ENCODE data around the gene EFCAB8.

EFCAB8 gene

DNA sequence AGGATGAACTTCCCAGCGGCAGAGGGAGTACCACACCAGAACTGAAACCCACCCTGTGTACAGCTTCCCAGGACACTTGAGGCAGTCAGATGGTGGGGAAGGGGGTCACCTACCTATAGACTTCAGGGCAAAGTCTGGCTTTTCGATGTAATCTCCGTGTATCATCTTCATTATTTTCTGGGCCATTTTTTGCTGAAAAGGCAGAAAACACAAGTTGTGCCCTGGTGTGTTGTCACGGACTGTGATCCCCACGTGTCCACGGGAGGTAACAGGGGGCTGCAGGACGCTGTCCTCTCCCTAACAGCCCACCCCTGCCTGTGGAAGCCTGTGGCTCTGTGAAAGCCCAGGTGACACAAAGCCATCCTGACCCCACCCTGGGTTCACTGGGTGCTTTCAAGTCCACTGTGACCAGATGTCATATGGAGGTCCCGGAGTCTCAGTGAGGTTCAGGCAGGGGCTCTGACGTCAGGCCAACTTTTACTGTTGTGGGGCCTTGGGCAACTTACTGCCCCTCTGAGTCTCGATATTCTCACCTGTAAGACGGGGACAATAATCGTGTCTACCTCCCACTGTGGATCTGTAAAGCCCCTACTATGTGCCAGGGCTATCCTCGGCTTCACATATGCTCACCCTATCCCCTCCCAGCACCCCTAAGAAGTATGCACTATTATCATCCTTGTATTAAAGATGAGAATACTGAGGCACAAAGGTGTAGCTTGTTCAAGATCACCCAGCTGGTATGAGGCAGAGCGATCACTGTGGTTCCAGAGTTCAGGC, 131.0 kb downstream of the EFCAB8 start:
- DNase-seq, result no peak

DNA sequence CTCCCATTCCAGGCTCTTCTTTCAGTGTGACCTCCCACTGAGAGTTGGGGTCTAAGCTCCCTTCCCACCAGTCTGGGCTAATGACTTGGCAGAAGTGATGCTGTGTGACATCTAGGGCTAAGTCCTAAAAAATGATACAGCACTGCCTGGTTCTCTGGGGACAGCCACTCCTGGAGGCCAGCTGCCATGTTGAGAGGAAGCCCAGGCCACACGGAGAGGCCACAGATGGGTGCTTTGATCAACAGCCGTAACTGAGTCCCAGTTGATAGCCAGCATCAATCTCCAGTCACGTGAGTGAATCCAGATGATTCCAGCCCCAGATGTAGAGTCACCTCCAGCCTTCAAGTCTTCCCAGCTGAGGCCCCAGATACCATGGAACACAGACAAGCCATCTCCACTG, 131.7 kb downstream of the EFCAB8 start:
- DNase-seq, result no peak

DNA sequence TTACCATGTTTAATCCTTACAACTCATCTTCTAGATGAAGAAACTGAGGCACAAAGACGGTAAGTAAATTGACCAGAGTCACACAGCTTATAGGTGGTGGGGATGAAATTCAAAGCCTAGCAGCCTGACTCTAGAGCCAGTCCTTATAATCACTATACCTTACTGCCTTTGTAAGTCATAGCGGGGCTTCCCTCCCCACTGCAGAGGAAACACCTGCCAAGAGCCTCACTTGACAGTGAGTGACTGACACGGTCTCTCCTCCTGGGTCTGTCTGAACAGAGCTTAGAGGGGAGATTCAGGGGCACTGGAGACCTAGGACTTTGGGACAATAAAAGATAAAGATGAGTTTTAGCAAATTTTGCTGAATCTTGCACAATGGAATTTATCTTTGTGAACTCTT, 132.7 kb downstream of the EFCAB8 start:
- no peak for DNase-seq

DNA sequence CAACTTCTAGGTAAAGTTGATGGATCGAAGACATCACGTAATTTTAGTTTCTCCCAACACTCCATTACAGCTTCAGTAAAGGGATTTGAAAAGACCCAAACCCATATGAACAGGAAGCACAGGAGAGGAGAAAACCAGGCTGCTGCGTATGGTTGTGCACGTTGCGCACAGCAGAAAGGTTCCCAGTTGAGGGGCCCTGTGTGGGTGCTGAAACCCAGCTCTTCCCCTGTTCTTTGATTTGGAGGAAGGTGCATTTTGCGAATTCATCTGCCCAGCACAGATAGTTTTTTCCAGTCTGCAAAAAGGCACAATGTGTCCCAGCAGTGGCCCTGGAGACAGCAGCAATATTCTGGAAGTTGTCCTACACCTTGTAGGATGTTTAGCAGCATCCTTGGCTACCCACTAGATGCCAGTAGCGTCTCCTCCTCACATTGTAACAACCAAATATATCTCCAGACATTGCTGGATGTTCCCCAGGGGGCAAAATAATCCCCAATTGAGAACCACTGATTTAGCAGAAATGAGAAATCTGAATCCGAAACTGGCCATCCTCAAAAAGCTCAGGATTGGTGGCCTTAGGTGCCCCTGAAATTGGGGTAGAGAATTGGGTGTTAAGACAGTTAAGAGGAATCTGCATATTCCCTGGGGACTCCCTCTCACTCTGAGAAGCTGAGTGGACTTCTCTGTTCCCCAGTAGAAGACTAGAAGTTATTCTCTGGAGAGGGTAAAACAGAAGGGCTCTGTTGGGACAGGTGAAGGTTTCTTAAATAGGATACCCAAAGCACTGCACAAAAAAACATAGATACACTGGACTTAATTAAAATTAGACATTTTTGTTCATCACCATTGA, 133.3 kb downstream of the EFCAB8 start:
- no peak for DNase-seq

DNA sequence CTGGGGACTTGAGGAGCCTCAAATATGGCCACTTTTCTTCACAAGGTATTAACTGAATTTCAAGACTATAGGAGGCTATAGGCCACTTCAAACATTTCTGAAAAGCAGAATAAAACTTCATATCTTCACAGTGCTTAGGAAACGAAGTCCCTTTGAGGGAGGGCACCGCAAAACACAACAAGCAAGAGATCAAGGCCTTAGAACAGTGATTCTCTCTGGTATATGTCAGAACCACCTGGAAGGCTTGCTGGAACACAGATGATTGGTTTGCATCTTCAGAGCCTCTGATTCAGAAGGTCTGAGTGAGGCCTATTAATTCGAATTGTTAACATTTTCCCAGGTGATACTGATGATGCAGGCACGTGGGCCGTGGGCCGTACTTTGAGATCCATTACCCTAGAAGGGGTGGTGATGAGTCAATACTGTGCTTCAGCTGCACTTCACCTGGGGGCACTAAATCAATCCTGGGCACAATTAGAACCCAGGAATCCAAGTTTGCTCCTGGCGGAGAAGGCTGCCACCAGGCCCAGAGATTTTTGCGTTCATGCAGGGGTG, 134.8 kb downstream of the EFCAB8 start:
- no peak for DNase-seq

DNA sequence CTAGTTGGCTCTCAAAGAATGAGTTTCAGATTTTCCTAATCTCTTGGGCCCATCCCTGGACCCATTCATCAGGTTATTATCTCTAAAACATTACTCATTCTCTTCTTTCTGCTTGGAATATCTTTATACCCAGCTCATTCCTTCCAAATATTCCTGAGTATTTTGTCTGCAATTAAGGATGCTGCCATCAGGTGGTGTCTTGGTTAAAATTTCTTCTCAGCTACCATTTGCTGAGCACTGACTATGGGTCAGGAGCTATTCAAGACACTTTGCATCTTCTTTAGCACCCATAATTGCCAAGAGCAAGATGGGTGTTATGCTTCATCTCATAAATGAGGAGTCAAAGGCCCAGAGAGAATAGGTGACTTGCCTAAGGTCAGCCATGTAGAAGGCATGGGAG, 137.1 kb downstream of the EFCAB8 start:
- peak in 1 of 4 experiments; percentile 13 for DNase-seq

DNA sequence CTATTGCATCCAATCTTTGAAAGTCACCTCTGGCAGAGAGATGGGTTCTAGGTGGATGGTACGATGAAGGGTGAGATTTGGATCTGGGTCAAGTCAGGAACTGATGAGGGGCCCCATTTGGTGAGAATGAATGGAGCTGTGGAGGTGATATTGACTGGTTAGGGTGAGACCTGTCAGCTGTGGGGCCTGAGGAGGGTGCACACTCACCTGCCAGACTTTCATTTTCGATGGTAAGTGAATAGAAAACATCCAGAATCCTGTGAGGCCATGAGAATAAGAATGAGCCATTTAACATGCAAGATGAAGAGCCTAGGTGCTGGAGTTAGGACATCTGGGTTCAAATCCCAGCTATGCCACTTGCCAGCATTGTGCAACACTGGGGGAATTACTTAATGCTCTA, 138.7 kb downstream of the EFCAB8 start:
- no peak for DNase-seq

DNA sequence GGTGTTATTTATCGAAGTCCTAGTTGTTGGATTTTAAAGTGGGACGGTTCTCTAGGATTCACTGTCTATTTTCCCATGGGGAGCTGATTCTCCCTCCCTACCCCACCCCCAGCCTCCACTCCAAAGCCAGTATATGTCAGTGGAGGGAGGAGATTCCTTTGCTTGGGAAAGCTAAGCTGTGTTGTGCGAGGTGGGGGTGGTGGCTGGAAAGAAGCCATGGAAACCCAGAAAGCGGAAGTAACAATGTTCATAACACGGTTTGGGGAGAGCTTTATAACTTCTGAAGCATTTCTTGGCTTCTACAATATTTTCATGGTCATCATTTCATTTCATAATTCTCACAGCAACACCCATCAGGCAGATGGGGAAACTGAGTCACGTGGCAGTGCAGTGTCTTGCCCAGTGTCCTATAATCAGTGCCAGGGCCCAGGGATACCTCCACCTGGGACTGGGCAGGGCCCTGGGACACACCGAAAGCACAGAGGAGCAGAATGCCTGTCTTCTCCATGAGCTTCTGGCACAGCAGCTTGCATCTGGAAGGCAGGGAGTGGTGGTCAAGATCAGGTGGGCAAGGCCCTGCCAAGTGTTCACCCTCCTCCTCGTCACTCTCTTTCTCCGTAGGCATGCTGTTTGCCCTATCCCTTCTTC, 141.0 kb downstream of the EFCAB8 start:
- DNase-seq, result peak; percentile 56 to 82 (median 70)

DNA sequence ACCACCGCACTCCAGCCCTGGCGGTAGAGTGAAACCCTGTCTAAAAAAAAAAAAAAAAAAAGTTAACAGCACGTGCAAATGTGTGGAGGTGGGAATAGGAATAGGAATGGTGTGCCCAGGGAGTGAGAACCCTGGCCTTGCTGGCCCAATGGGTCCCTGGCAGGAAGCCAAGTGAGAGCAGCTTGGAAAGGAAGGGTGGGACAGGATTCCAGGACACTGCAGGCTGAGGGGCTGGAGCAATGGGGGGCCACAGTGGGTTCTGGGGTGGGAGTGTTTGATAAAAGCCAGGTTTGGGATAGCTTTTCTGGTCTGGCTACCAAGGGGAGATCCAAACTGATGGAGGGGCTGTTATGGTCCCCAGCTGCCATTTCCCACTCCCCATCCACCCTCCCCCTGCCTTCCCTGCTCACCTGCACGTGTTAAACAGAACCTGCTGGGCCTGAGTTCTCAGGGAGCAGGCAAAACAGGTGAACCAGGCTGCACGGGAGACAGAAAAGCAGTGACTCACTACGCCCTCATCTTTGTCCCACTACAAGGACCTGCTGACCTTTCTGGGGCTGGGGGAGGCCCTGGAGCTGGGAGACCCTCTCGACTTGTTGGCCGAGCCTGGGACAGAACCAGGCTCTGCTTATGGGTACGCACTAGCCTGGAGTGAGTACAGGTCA, 142.2 kb downstream of the EFCAB8 start:
- no peak for DNase-seq

DNA sequence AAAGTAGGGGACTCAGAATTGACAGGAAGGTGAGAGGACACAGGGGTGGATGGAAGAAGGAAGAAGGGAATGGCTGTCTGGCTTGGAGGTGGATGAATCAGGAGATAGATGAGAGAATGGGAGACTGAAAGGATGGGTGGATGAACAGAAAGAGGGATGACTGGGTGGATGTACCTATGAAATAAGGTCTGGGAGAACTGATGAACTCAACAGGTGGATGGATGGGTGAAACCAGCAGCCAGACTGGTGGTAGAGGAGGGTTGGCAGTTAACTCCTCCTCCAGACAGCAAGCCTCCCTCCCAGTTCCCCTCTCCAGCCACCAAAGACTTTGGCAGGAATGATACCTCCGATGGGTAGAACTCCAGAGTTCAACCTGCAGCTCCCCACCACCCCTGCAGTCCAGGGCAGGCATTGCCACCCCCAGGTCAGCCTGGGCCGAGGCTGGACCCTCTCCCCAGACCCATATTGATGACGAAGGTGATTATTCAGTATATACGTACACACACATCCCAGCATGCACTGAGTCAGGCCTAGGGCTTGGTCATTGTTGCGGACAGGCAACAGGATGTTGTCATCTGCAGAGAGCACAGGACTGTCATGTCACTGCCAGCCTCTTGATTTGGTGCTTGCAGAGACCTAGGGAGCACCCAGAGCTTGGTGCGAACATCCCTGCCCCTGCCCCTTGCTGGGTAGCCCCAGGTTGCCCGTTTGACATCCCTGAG, 143.5 kb downstream of the EFCAB8 start:
- no peak for DNase-seq

DNA sequence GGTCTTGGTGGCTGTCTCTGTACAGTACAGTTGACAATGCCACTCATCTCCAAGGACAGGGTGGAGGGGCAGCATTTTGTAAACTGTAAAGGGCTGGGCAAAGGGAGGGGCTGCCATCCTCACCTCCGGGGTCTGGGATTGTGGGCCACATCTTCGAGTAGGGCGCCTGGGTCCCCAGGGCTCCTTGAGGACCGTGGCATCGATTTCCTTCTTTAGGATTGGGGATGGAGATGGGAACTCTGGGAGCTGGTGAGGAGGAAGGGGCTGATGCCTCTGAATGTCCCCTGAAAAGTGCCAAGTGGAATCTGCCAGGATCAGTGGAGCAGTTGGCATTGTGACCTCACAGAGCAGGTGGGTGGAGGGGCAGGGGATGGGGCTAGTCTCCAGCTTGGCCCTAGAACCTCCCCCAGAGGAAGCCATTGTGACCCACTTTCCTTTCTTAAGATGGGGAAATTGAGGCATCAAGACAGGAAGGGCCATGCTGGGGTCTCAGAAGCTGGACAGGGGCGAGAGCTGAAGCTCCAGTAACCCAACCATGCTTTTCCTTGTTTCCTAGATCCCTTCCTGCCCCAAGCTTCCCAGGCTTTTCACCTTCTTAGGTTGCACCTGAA, 145.5 kb downstream of the EFCAB8 start, which contains the start of gene SUN5:
TSS of gene SUN5 (minus strand) at position 293 of the 611 bp plus-strand sequence. CDS start at position 200, 93 bp downstream.
- DNase-seq, result no peak

DNA sequence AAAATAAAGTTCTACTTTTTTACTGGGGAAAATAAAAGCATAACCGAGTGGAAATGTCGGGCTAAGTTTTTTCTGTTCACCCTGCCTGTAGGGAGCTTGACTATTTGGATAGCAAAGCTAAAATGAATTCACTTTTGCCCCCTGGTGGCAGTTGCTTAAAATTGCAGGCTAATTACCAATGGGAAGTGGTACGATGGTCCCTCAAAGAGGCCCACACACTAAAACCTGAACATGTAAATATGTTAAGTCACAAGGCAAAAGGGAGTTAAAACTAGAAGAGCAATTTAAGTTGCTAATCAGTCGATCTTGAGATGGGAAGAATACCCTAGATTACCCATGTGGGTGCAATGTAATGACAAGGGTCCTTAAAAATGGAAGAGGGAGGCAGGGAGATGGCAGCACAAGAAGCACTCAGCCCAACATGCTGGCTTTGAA, 146.4 kb downstream of the EFCAB8 start:
- peak; percentile 44 to 80 (median 64) for DNase-seq

DNA sequence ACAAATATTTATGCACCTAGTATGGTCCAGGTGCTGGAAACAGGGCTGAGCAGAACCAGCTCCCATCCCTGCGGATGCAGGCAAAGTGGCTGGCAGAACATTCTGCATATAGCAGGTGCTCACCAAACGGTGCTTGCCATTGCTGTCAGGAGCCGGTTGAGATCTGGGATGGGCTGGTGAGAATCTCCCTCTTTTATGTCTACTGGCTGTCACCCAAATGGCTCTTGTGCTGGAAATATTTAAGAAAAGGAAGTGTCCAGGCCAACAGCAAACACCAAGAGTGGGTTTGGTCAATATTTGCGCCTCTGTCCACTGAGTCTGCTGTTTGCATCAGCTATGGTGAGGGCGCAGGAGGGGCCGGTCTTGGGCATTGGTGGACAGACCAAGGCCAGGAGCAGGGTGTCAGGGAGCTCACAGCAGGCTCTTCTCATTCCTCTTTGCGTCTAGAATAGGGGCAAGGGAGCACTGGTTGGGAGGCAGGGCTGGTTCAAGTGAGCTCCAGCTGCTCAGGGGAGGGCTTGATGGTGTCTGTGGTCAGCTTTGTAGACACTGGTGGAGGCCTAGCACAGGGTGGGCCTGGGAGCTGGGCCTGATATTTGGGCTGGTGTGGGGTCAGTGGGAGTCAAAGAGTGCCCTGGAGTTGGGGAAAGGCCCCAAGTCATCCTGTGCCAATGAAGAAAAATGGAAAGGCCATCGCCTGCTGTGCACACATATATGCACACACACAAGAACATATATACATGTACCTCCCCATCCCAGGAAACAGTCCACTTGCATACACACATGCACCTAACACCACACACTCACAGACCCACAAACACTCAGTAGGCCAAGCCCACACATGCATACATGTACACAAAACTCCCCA, 147.4 kb downstream of the EFCAB8 start:
- DNase-seq, result no peak

DNA sequence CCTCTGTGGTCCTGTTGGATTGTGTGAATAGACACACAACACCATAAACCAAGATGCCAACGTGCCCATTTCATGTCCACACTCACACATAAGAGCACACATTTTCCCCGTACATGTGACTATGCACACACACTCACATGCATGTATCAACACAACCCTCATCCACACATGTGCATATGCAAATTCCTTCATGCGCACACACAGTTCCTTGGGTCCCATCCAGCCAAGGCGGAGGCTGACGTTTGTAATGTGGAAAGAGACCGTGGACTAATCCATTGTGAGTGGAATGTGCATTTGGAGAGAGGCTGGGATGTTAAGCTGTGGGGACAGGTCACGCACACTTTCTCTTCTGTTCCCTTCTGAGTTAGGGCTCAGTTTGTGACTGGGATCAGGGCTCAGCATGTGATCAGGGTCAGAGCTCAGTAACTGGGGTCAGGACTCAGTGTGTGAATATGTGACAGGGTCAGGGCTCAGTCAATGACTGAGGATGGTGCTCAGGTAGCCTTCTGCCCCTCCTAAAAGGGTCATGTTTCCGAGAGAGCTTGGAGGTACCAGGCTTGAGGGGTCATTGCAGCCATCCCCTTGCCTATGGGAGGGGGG, 148.2 kb downstream of the EFCAB8 start:
- no peak for DNase-seq

DNA sequence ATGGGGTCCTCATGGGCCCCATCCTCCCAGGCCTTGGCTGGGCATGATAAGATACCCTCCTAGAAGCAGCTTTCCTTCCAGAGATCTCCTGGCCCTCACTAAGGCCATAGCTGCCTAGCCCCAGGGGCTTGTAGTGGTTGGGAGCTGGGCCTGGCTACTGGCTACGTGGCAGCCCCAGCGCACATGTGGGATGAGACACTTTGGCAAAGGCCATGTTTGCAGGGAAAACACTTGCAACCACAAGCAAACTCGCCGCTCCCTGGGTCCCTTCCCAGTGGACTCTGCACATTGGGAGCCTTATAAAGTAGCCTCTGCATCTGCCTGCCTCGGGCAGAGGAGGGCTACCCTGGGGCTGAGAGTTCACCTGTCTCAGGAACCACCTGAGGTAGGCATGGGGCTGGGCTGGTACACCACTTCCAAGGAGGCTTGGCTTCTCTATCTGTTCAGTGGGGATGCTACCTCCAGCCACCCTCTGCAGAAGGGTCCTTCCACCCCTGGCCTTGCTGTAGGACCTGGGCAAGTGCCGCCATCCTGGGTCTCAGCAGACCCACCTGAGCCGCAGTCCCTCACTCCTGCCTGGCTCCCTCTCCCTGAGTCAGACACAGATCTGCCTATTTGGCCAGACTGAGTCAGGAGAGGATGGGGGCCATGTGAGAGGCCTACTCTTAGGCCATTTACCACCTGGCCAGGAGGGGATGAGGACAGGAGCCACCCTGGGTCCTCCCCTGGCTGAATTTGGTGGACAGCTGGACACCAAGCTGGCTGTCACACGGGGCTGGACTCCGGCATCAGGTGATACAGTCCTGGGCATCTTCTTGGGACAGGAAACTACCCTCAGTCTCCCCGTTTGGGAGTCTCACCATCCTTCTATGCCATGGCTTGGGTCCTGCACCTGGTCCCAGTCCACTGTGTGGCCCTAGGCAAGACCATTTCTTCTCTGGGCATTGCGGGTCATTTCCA, 148.9 kb downstream of the EFCAB8 start, which contains the start of gene BPIFB2:
TSS of gene BPIFB2 (plus strand) at position 329 of the 960 bp plus-strand sequence. CDS start 871 bp downstream, outside the sequence.
- DNase-seq, result no peak

DNA sequence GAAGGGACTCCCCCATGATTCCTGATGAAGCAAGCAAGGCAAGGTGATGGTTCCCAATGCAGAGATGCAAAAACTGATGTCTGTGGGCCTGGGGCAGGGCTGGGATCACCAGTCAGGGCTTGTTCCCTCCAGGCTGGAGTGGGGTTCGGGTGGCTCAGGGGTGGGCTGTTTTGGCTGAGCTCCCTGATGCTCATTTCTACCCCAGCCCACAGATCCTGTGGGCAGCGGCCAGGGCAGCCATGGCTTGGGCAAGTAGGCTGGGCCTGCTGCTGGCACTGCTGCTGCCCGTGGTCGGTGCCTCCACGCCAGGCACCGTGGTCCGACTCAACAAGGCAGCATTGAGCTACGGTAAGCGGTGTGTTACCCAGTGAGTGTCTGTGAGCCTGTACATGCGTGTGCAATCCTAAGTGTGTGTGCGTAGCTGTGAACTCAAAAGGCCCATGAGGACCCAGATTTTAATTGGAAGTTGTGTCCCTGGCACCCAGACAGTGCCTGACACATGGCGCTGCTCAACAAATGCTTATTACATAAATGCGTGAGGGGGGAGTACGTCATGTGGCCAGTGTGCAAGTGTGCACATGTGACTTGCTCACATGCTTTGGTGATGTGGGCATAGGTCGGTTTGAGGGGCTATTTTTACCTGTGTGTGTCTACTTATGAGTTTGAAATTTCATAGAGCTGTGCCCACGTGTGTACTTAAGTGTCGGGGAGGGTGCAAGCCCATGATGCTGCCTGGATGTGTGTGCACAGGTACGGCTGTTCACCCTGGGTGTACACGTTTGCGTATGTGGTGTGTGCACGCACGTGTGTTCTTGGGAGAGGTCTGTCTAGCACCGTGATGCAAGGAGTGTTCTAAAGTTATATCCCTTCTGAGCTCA, 149.9 kb downstream of the EFCAB8 start:
- no peak for DNase-seq

Measured in suppressor macrophage (primary cell).